ELF-1 (cell line): ENCODE results near the gene ANKRD35.
A peak's percentile ranks its signal among the peaks of the same experiment; 100 is the strongest.
"Not testable (repeated sequence)": the region's sequence is repeated elsewhere in the genome, so short reads cannot be mapped to it uniquely, and the experiment has no call there.

ENCODE experiments used
- DNase-seq: peaks from one replicate; pipeline ENCODE4 v3.0.0-alpha.2; 2016; ENCODE audit warnings: low read depth, low spot score

Gene ANKRD35

GRCh38 chr1:145858901-145859490, 26.7 kb downstream of the ANKRD35 start, which contains the start of gene PIAS3:
TSS of gene PIAS3 (minus strand) at chr1:145859081. CDS start at chr1:145858990, 91 bp downstream.
- DNase-seq = peak; percentile 95

- peak; percentile 67 for DNase-seq
These were observed 27.3 kb downstream of the ANKRD35 start for GRCh38 chr1:145858238-145858900.

GRCh38 chr1:145857170-145857569, 28.5 kb downstream of the ANKRD35 start:
- no peak for DNase-seq

GRCh38 chr1:145855426-145855948, 30.2 kb downstream of the ANKRD35 start:
- no peak for DNase-seq

GRCh38 chr1:145849356-145850160, 36.1 kb downstream of the ANKRD35 start:
- DNase-seq = no peak

GRCh38 chr1:145847827-145848226, 37.8 kb downstream of the ANKRD35 start:
- DNase-seq = no peak

GRCh38 chr1:145846201-145846612, 39.5 kb downstream of the ANKRD35 start:
- peak; percentile 47 for DNase-seq

GRCh38 chr1:145845514-145846161, 40.0 kb downstream of the ANKRD35 start, which contains the start of gene NUDT17:
TSS of gene NUDT17 (plus strand) at chr1:145845630. CDS start at chr1:145845641, 11 bp downstream.
- DNase-seq = peak; percentile 85

GRCh38 chr1:145845144-145845513, 40.5 kb downstream of the ANKRD35 start:
- no peak for DNase-seq

- no peak for DNase-seq
These were observed 42.6 kb downstream of the ANKRD35 start for GRCh38 chr1:145843031-145843430.

- DNase-seq = no peak
These were observed 48.0 kb downstream of the ANKRD35 start for GRCh38 chr1:145837656-145838055.

- not testable (repeated sequence) for DNase-seq
These were observed 54.9 kb downstream of the ANKRD35 start for GRCh38 chr1:145830810-145831209.

- no peak for DNase-seq
These were observed 57.2 kb downstream of the ANKRD35 start for GRCh38 chr1:145828367-145829026.

- no peak for DNase-seq
These were observed 57.7 kb downstream of the ANKRD35 start for GRCh38 chr1:145827966-145828365.

GRCh38 chr1:145826030-145826429, 59.6 kb downstream of the ANKRD35 start:
- no peak for DNase-seq

- DNase-seq = no peak
These were observed 61.2 kb downstream of the ANKRD35 start for GRCh38 chr1:145824499-145824842.

- DNase-seq = peak; percentile 96
These were observed 61.8 kb downstream of the ANKRD35 start, which contains the start of the genes POLR3C and RNF115 for GRCh38 chr1:145823565-145824498. TSS of gene POLR3C (plus strand) at chr1:145824200. CDS start at chr1:145825777, 1,577 bp downstream. TSS of gene RNF115 (minus strand) at chr1:145824095. CDS start at chr1:145823873, 222 bp downstream.

- not testable (repeated sequence) for DNase-seq
These were observed 62.8 kb downstream of the ANKRD35 start for GRCh38 chr1:145822779-145823331.

GRCh38 chr1:145818095-145818494, 67.6 kb downstream of the ANKRD35 start:
- DNase-seq = not testable (repeated sequence)
